Left lung (tissue), 10 donors: ENCODE results near the gene FOXL3. TPM values are rescaled to one million over a fixed set of nuclear protein-coding genes. Genes with fewer than 3 reads are reported as not detected.

Source experiments
- ATAC-seq: fragments of 200-7000 bp; cut with Tn5 transposase; one replicate; pipeline ENCODE4 v1.9.1; 2020; ENCODE audit warnings: moderate library complexity
- DNase-seq, 4 donors: peaks; one replicate each; pipeline ENCODE4 v3.0.0-alpha.2; 2013 to 2020
- H3K27ac ChIP-seq, 2 donors: fragments of 200-600 bp; sonication (generic) in 1 of 2; one replicate each; pipeline versions ENCODE4 v1.5.0 to v1.8.0; 2020 to 2021
- H3K27me3 ChIP-seq, 2 donors: fragments of 200-600 bp; sonication (generic) in 1 of 2; one replicate each; pipeline versions ENCODE4 v1.5.0 to v1.8.0; 2020 to 2021
- H3K36me3 ChIP-seq, 2 donors: fragments of 200-600 bp; sonication (generic) in 1 of 2; one replicate each; pipeline versions ENCODE4 v1.5.0 to v1.8.0; 2020 to 2021
- H3K4me1 ChIP-seq, 2 donors: fragments of 200-600 bp; one replicate each; pipeline ENCODE4 v1.8.0; 2021
- H3K4me3 ChIP-seq, 2 donors: fragments of 200-600 bp; sonication (generic) in 1 of 2; one replicate each; pipeline versions ENCODE4 v1.5.0 to v1.8.0; 2020 to 2021; ENCODE audit warnings: mild to moderate bottlenecking in 1 of 2
- H3K9me3 ChIP-seq, 2 donors: fragments of 200-600 bp; sonication (generic) in 1 of 2; one replicate each; pipeline versions ENCODE4 v1.5.0 to v1.8.0; 2020 to 2021
- CTCF ChIP-seq, 2 donors: fragments of 200-600 bp; sonication (generic) in 1 of 2; IDR thresholded peaks; one replicate each; pipeline versions ENCODE4 v1.5.0 to v1.8.0; 2021; ENCODE audit warnings: antibody characterized with exemption in 2 of 2
- intact Hi-C, 2 donors: fragments of 100-400 bp; cut with DNase I; formaldehyde crosslinking; loops; one replicate each; pipeline versions ENCODE4 v1.11.2 to v1.14.2; 2022
- polyA plus RNA-seq, 6 donors: library from polyadenylated mRNA; unstranded; fragments of 120-200 nt; gene quantifications; one replicate each; pipeline ENCODE4 v1.2.1, GENCODE V29; 2013; ENCODE audit not compliant: insufficient read length in 6 of 6
- total RNA-seq, 2 donors: library from RNA; stranded (reverse); fragmentation: NEBNext Ultra II Directional; extraction: Animal tissue kit (Norgen Biotek cat#: 25700); gene quantifications; one replicate each; pipeline ENCODE4 v1.2.1, GENCODE V29; 2021
- donor health status: DM: no; HTN: yes; CAD: no.
- donor health status: DM: no; HTN: no; CAD: no.

Gene FOXL3
- total and polyA plus RNA-seq, 8 donors, result not detected

GRCh38 chr7:304574-305409, 14.8 kb downstream of the FOXL3 start:
- Histone ChIP-seq H3K4me1 (no peaks in the 10 kb centered on the region), H3K9me3 (peaks cover 0 to 10% of the 10 kb centered on the region in 2 donors), H3K27me3 (peaks cover 0 to 12% of the 10 kb centered on the region in 2 donors), H3K27ac (no peak overlapping the region), H3K4me3 (no peak overlapping the region), H3K36me3 (no peaks in the 10 kb centered on the region)
- no peak for TF ChIP-seq CTCF (IDR thresholded peaks at IDR 0.05)
- DNase-seq (peak in 1 of 4 donors; percentile 68), ATAC-seq (no peak)
- intact Hi-C loops, result no loop called here

GRCh38 chr7:305410-306151, 15.6 kb downstream of the FOXL3 start:
- DNase-seq, result peak in 2 of 4 donors; percentile 21 to 63
- H3K27ac ChIP-seq, result no peak overlapping the region
- intact Hi-C loops, result no loop called here
- peaks cover 0 to 10% of the 10 kb centered on the region in 2 donors for H3K9me3 ChIP-seq
- no peak for ATAC-seq
- TF ChIP-seq CTCF (IDR thresholded peaks at IDR 0.05), result no peak
- peaks cover 0 to 12% of the 10 kb centered on the region in 2 donors for H3K27me3 ChIP-seq
- H3K36me3 ChIP-seq, result no peaks in the 10 kb centered on the region
- no peaks in the 10 kb centered on the region for H3K4me1 ChIP-seq
- no peak overlapping the region for H3K4me3 ChIP-seq

- ATAC-seq (no peak), DNase-seq (no peak)
- Histone ChIP-seq H3K4me1 (no peaks in the 10 kb centered on the region), H3K9me3 (peaks cover 0 to 10% of the 10 kb centered on the region in 2 donors), H3K27ac (no peak overlapping the region), H3K27me3 (peaks cover 0 to 23% of the 10 kb centered on the region in 2 donors), H3K36me3 (no peaks in the 10 kb centered on the region), H3K4me3 (no peak overlapping the region)
- TF ChIP-seq CTCF (IDR thresholded peaks at IDR 0.05), result no peak
- intact Hi-C loops, result no loop called here
These were observed 18.0 kb downstream of the FOXL3 start for GRCh38 chr7:307970-308369.

GRCh38 chr7:309586-310228, 19.7 kb downstream of the FOXL3 start:
- DNase-seq, result peak in 1 of 4 donors; percentile 41
- Histone ChIP-seq H3K27ac (no peak overlapping the region), H3K27me3 (peaks cover 0 to 35% of the 10 kb centered on the region in 2 donors), H3K9me3 (peaks cover 0 to 10% of the 10 kb centered on the region in 2 donors), H3K36me3 (no peaks in the 10 kb centered on the region), H3K4me3 (no peak overlapping the region), H3K4me1 (no peaks in the 10 kb centered on the region)
- no peak for TF ChIP-seq CTCF (IDR thresholded peaks at IDR 0.05)
- ATAC-seq, result no peak
- intact Hi-C loops, result no loop called here
